Measurements from ENCODE around the gene DMTF1.

GRCh38 chr7:87164433-87164832 is 12.2 kb downstream of the DMTF1 start:
- TF ChIP-seq REST (IDR thresholded peaks at IDR 0.05) = no peak
- TF ChIP-seq PHF8 (IDR thresholded peaks at IDR 0.05; ENCODE audit: borderline replicate concordance, low read depth) = no peak
- no peak for TF ChIP-seq CTCF (IDR thresholded peaks at IDR 0.05)
- TF ChIP-seq CHD2 (IDR thresholded peaks at IDR 0.05; ENCODE audit: low read length, partially characterized antibody) = no peak
- TF ChIP-seq RAD21 (conservative IDR thresholded peaks at IDR 0.05 in 1 of 2, IDR thresholded peaks at IDR 0.05 in 1 of 2) = no peak
- no peak for TF ChIP-seq RNF2 (IDR thresholded peaks at IDR 0.05; ENCODE audit: borderline replicate concordance, low read depth)
- no peak for TF ChIP-seq HDAC2 (IDR thresholded peaks at IDR 0.05)
- no peak for TF ChIP-seq POLR2A (IDR thresholded peaks at IDR 0.05; ENCODE audit: low read length)
- TF ChIP-seq ELK1 (IDR thresholded peaks at IDR 0.05; ENCODE audit: low read depth, low read length) = no peak
- no peak for TF ChIP-seq MAZ (IDR thresholded peaks at IDR 0.05; ENCODE audit: borderline replicate concordance, low read depth, low read length)

Measured in A549 (cell line).